Testis (tissue), 2 donors: ENCODE data around the gene SLC25A21.

Experiments used
- POLR2A ChIP-seq: fragments of 450-650 bp; IDR thresholded peaks from one replicate; pipeline ENCODE4 v1.6.1; 2017; ENCODE audit warnings: antibody characterized with exemption, mild to moderate bottlenecking, moderate library complexity
- TF ChIP-seq, protein P1 (sequence below), 3 experiments: fragments of 450-650 bp in 2 of 3; fragments of 200-600 bp in 1 of 3; sonication (generic) in 1 of 3; IDR thresholded peaks; one replicate each; pipeline ENCODE4 v1.5.1; 2016 to 2019; ENCODE audit warnings: antibody characterized with exemption in 3 of 3, mild to moderate bottlenecking in 2 of 3, moderate library complexity in 1 of 3

DNA sequence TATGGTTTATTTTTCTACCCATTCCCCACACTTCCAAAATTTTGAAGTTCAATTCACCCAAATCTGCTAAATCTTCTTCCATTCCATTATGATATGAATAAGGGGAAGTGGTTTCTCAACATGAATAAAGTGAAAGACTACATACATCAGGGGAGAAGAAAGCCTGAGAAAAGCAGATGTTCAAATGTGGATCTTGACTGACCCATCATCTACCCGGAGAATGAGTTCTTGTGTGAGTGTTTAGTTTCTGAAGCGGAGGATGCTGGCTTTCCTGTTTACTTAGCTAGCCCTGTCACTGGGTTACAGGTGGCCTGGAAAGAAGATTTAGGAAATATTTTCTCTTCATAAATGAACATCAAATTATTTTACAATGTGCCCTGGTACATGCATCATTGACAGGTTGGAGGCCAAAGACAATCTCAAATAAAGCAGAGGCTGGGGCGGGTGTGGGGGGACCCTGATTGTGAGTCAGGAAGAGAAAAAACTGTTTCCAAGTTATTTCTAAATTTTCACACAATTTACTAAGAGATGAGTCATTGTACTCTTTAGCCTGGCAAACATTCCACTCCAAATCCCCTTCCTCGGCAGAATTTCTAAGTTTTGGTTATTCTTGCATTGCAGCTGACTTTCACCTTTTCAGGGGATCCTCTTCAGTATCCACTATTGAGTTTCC, 135.6 kb downstream of the SLC25A21 start:
- TF ChIP-seq, protein P1, sequence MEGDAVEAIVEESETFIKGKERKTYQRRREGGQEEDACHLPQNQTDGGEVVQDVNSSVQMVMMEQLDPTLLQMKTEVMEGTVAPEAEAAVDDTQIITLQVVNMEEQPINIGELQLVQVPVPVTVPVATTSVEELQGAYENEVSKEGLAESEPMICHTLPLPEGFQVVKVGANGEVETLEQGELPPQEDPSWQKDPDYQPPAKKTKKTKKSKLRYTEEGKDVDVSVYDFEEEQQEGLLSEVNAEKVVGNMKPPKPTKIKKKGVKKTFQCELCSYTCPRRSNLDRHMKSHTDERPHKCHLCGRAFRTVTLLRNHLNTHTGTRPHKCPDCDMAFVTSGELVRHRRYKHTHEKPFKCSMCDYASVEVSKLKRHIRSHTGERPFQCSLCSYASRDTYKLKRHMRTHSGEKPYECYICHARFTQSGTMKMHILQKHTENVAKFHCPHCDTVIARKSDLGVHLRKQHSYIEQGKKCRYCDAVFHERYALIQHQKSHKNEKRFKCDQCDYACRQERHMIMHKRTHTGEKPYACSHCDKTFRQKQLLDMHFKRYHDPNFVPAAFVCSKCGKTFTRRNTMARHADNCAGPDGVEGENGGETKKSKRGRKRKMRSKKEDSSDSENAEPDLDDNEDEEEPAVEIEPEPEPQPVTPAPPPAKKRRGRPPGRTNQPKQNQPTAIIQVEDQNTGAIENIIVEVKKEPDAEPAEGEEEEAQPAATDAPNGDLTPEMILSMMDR (IDR thresholded peaks at IDR 0.05), result no peak
- TF ChIP-seq POLR2A, result no peak
